ENCODE measurements around the gene ERI3. TPM values are rescaled to one million over a fixed set of nuclear protein-coding genes. Genes with fewer than 3 reads are reported as not detected.

Gene ERI3
- total and polyA plus RNA-seq, 7 donors = 50.4 to 96.8 (median 59.5) TPM

- no peak overlapping the region for H3K27ac ChIP-seq
- WGBS, 3 donors = 55 to 72% (median 61%) methylated on average over 10 of the region's 10 CpGs
- ATAC-seq = peak in 3 of 4 donors; percentile 22 to 36 (median 24)
- no peaks in the 10 kb centered on the region for H3K9me3 ChIP-seq
- H3K36me3 ChIP-seq (ENCODE audit: insufficient read depth in 1 of 2, low read depth in 1 of 2) = peaks cover 0 to 51% of the 10 kb centered on the region in 2 donors
- intact Hi-C loops (cut with DNase I) = no loop called here
- no peak overlapping the region for H3K4me3 ChIP-seq
- no peaks in the 10 kb centered on the region for H3K27me3 ChIP-seq (ENCODE audit: insufficient read depth in 3 of 3, low read length in 2 of 3)
- DNase-seq = no peak
- peaks cover 28% of the 10 kb centered on the region for H3K4me1 ChIP-seq
- TF ChIP-seq CTCF (IDR thresholded peaks at IDR 0.05) = no peak
Measured at GRCh38 chr1:44292651-44293050, 62.4 kb downstream of the ERI3 start.

- peaks cover 24% of the 10 kb centered on the region for H3K4me1 ChIP-seq
- H3K27ac ChIP-seq = no peak overlapping the region
- no peaks in the 10 kb centered on the region for H3K27me3 ChIP-seq (ENCODE audit: insufficient read depth in 3 of 3, low read length in 2 of 3)
- DNase-seq (no peak), ATAC-seq (no peak)
- intact Hi-C loops (cut with DNase I) = no loop called here
- no peak for TF ChIP-seq CTCF (IDR thresholded peaks at IDR 0.05)
- H3K4me3 ChIP-seq = no peak overlapping the region
- WGBS, 3 donors = 79 to 82% (median 81%) methylated on average over 11 of the region's 11 CpGs
- peaks cover 0 to 41% of the 10 kb centered on the region in 2 donors for H3K36me3 ChIP-seq (ENCODE audit: insufficient read depth in 1 of 2, low read depth in 1 of 2)
- no peaks in the 10 kb centered on the region for H3K9me3 ChIP-seq
Measured at GRCh38 chr1:44290250-44291094, 64.6 kb downstream of the ERI3 start.

- 59 to 69% (median 68%) methylated on average over 7 of the region's 7 CpGs for WGBS, 3 donors
- intact Hi-C loops (cut with DNase I) = no loop called here
- no peak overlapping the region for H3K27ac ChIP-seq
- TF ChIP-seq CTCF (IDR thresholded peaks at IDR 0.05) = no peak
- peaks cover 0 to 42% of the 10 kb centered on the region in 2 donors for H3K36me3 ChIP-seq (ENCODE audit: insufficient read depth in 1 of 2, low read depth in 1 of 2)
- no peaks in the 10 kb centered on the region for H3K27me3 ChIP-seq (ENCODE audit: insufficient read depth in 3 of 3, low read length in 2 of 3)
- H3K9me3 ChIP-seq = no peaks in the 10 kb centered on the region
- DNase-seq (no peak), ATAC-seq (no peak)
- no peak overlapping the region for H3K4me3 ChIP-seq
- peaks cover 24% of the 10 kb centered on the region for H3K4me1 ChIP-seq
Measured at GRCh38 chr1:44289530-44289929, 65.5 kb downstream of the ERI3 start.

- Histone ChIP-seq H3K27ac (no peak overlapping the region), H3K9me3 (no peaks in the 10 kb centered on the region), H3K4me3 (no peak overlapping the region), H3K27me3 (ENCODE audit: insufficient read depth in 3 of 3, low read length in 2 of 3) (no peaks in the 10 kb centered on the region), H3K36me3 (ENCODE audit: insufficient read depth in 1 of 2, low read depth in 1 of 2) (peaks cover 0 to 49% of the 10 kb centered on the region in 2 donors), H3K4me1 (peaks cover 19% of the 10 kb centered on the region)
- intact Hi-C loops (cut with DNase I) = no loop called here
- no peak for ATAC-seq
- no peak for DNase-seq
- 74 to 90% (median 80%) methylated on average over 4 of the region's 4 CpGs for WGBS, 3 donors
- no peak for TF ChIP-seq CTCF (IDR thresholded peaks at IDR 0.05)
Measured at GRCh38 chr1:44288883-44289282, 66.2 kb downstream of the ERI3 start.

Data from psoas muscle (tissue), 8 donors.